Spleen (tissue), 11 donors: Measurements from ENCODE around the gene GPRC5D. TPM values are rescaled to one million over a fixed set of nuclear protein-coding genes. Genes with fewer than 3 reads are reported as not detected.

Experiments used
- DNase-seq: peaks from one replicate; pipeline ENCODE4 v3.0.0-alpha.2; 2020
- H3K27ac ChIP-seq, 8 donors: fragments of 200-600 bp; sonication (generic) in 7 of 8; 1 replicate in 4 of 8; 2 replicates in 4 of 8; pipeline versions ENCODE4 v1.5.0 to v1.8.0; 2016 to 2021; ENCODE audit warnings: inconsistent platforms in 4 of 8, mild to moderate bottlenecking in 4 of 8, moderate library complexity in 1 of 8
- H3K27me3 ChIP-seq, 7 donors: fragments of 200-600 bp; sonication (generic) in 6 of 7; replicated peaks in 1 of 7; 1 replicate in 4 of 7; 2 replicates in 3 of 7; pipeline versions ENCODE4 v1.5.0 to v1.8.0; 2016 to 2021; ENCODE audit warnings: inconsistent platforms in 3 of 7, mild to moderate bottlenecking in 1 of 7
- H3K36me3 ChIP-seq, 6 donors: fragments of 200-600 bp; sonication (generic) in 5 of 6; 1 replicate in 4 of 6; 2 replicates in 2 of 6; pipeline versions ENCODE4 v1.5.0 to v1.8.0; 2016 to 2021; ENCODE audit warnings: inconsistent platforms in 2 of 6
- H3K4me1 ChIP-seq, 6 donors: fragments of 200-600 bp; sonication (generic) in 5 of 6; 1 replicate in 3 of 6; 2 replicates in 3 of 6; pipeline versions ENCODE4 v1.5.0 to v1.8.0; 2016 to 2021; ENCODE audit warnings: inconsistent platforms in 3 of 6
- H3K4me3 ChIP-seq, 8 donors: fragments of 200-600 bp; sonication (generic) in 7 of 8; 1 replicate in 4 of 8; 2 replicates in 4 of 8; pipeline versions ENCODE4 v1.5.0 to v1.8.0; 2016 to 2021; ENCODE audit warnings: inconsistent platforms in 4 of 8, mild to moderate bottlenecking in 4 of 8, moderate library complexity in 2 of 8
- H3K9me3 ChIP-seq, 8 donors: fragments of 200-600 bp; sonication (generic) in 7 of 8; 1 replicate in 4 of 8; 2 replicates in 4 of 8; pipeline versions ENCODE4 v1.5.0 to v1.8.0; 2016 to 2021; ENCODE audit warnings: inconsistent platforms in 4 of 8
- POLR2A ChIP-seq, 3 donors: fragments of 450-650 bp; IDR thresholded peaks; one replicate each; pipeline ENCODE4 v1.5.1; 2017; ENCODE audit warnings: antibody characterized with exemption in 3 of 3, mild to moderate bottlenecking in 1 of 3
- POLR2AphosphoS5 ChIP-seq, 3 donors: sonication (generic); formaldehyde crosslinking; IDR thresholded peaks; one replicate each; pipeline ENCODE4 v1.5.1; 2017; ENCODE audit warnings: antibody characterized with exemption in 3 of 3
- WGBS, 5 donors: extraction: QIAGEN DNeasy Blood & Tissue Kit in 3 of 5; methylation state at CpG; one replicate each; pipeline versions ENCODE4 v1.1.5 to v1.1.7; 2013 to 2018; 5-methylcytosine and 5-hydroxymethylcytosine counted together
- intact Hi-C: fragments of 100-400 bp; cut with DNase I; formaldehyde crosslinking; loops from one replicate; pipeline ENCODE4 v1.15.0; 2023; ENCODE audit warnings: low total_unique reads
- polyA plus RNA-seq, 3 donors: library from polyadenylated mRNA; stranded (reverse); fragments of 200-250 nt; gene quantifications; one replicate each; pipeline ENCODE4 v1.2.1, GENCODE V29; 2013
- total RNA-seq, 7 donors: library from RNA; depleted of rRNA in 3 of 7; stranded (reverse); fragments of >200 nt in 3 of 7; fragmentation: NEBNext Ultra II Directional in 4 of 7; extraction: Animal tissue kit (Norgen Biotek cat#: 25700) in 4 of 7; gene quantifications; one replicate each; pipeline versions ENCODE4 v1.1.0 to v1.2.1, GENCODE V29; 2016 to 2021
- TF ChIP-seq, protein P1 (sequence below), 11 experiments: fragments of 200-600 bp in 7 of 11; fragments of 450-650 bp in 4 of 11; sonication (generic) in 4 of 11; IDR thresholded peaks in 8 of 11; conservative IDR thresholded peaks in 3 of 11; 1 replicate in 7 of 11; 2 replicates in 4 of 11; pipeline versions ENCODE4 v1.4.0 to v1.8.0; 2016 to 2021; ENCODE audit warnings: antibody characterized with exemption in 11 of 11, inconsistent platforms in 4 of 11, mild to moderate bottlenecking in 1 of 11
- donor health status: healthy with polysubstance abuse.
- donor health status: DM: no; HTN: no; CAD: no; lungs with moderate emphysema.
- donor health status: DM: no; HTN: no; CAD: no.
- donor health status: Bipolar disorder and iron deficiency.
- donor health status: healthy.
- donor health status: DM: no; HTN: no; CAD: no.
- donor health status: DM: yes; HTN: yes; CAD: no.

The GPRC5D gene
- total and polyA plus RNA-seq, 10 donors, result 0.23 to 1.4 (median 0.41) TPM; not detected in 5

DNA sequence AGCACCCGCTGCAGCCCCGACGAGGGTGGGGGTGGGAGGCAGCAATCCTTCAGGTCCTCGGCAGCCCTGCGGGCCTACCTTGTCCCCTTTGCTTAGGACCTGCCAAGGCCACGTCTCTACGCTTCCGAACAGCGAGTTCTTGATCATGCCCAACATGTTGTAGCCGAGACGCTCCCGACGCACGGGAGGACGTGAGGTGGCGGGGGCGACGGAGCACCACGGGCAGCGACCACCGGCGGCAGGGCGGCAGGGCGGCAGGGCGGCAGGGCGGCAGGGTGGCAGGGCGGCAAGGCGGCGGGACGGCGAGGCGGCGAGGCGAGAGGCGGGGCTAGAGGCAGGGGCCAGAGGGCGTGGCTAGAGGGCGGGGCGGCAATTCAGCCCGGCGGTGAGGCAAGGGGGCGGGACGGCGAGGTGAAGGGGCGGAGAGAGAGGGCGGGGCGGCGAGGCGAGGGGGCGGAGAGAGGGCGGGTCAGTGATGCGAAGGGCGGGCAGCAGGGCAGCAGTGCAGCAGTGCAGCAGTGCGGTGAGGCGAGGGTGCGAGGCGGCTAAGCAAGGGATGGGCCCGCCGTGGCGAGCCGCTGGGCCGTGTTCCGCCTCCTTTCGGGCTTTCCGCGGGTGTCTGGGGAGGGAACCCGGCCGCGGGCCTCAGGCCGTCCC, 48.1 kb upstream of the GPRC5D start, which contains the start of gene HEBP1:
HEBP1 (minus strand) TSS at position 307 of the 657 bp plus-strand sequence; CDS start at position 156, 151 bp downstream.
- Histone ChIP-seq H3K27me3 (no peaks in the 10 kb centered on the region), H3K4me3 (peak within 1 kb of the TSS; percentile 57 to 79 (median 70)), H3K9me3 (no peaks in the 10 kb centered on the region), H3K4me1 (peaks cover 20 to 70% (median 52%) of the 10 kb centered on the region in 6 donors), H3K27ac (peak within 1 kb of the TSS; percentile 84 to 96 (median 94)), H3K36me3 (no peaks in the 10 kb centered on the region)
- peak; percentile 100 for DNase-seq
- WGBS, 5 donors, result 0 to 2% (median 1%) methylated on average over 17 to 69 of the region's 69 CpGs
- TF ChIP-seq, protein P1, sequence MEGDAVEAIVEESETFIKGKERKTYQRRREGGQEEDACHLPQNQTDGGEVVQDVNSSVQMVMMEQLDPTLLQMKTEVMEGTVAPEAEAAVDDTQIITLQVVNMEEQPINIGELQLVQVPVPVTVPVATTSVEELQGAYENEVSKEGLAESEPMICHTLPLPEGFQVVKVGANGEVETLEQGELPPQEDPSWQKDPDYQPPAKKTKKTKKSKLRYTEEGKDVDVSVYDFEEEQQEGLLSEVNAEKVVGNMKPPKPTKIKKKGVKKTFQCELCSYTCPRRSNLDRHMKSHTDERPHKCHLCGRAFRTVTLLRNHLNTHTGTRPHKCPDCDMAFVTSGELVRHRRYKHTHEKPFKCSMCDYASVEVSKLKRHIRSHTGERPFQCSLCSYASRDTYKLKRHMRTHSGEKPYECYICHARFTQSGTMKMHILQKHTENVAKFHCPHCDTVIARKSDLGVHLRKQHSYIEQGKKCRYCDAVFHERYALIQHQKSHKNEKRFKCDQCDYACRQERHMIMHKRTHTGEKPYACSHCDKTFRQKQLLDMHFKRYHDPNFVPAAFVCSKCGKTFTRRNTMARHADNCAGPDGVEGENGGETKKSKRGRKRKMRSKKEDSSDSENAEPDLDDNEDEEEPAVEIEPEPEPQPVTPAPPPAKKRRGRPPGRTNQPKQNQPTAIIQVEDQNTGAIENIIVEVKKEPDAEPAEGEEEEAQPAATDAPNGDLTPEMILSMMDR (IDR thresholded peaks at IDR 0.05 in 8 of 11, conservative IDR thresholded peaks at IDR 0.05 in 3 of 11), result peak in 1 of 11 experiments; percentile 22
- TF ChIP-seq POLR2A (IDR thresholded peaks at IDR 0.05), result peak in 2 of 3 donors; percentile 35 to 83
- peak; percentile 96 to 97 (median 97) for TF ChIP-seq POLR2AphosphoS5 (IDR thresholded peaks at IDR 0.05)
- intact Hi-C loops, result no loop called here

DNA sequence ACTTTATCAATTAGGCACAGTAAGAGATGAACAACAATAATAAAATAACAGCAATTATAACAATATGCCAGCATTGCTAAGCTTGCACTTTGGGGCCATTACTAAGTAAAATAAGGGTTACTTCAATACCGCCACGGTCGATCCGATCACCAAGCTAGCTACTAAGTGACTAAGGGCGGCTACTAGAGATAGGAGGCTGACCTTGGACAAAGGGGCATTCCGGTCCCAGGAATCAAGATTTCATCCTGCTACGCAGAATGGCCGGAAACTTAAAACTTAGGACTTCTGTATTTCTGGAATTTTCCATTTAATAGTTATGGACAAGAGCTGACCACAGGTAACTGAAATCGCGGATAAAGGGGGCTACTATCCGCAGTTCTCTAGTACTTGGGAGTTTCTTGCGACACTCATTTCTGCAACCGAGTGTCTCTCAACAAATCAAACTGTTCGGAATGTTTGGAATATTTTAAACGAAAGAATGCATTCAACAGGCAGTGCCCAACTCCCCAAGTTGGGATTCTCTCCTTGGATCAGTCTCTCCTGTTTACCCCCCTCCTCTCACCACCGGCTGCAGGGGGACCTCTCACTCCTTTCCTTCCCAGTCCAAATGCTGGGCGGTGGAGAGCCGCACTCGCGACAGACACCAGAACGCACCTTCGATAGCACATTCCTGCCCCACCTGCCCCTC, 47.4 kb upstream of the GPRC5D start:
- intact Hi-C loops, result no loop called here
- peaks cover 20 to 71% (median 52%) of the 10 kb centered on the region in 6 donors for H3K4me1 ChIP-seq
- H3K27me3 ChIP-seq, result no peaks in the 10 kb centered on the region
- H3K27ac ChIP-seq, result peak overlapping the region; percentile 53 to 96 (median 90)
- TF ChIP-seq POLR2A (IDR thresholded peaks at IDR 0.05) (no peak), POLR2AphosphoS5 (IDR thresholded peaks at IDR 0.05) (no peak)
- TF ChIP-seq, protein P1 (IDR thresholded peaks at IDR 0.05 in 8 of 11, conservative IDR thresholded peaks at IDR 0.05 in 3 of 11), result no peak
- peak overlapping the region; percentile 56 to 79 (median 70) for H3K4me3 ChIP-seq
- no peak for DNase-seq
- H3K36me3 ChIP-seq, result no peaks in the 10 kb centered on the region
- H3K9me3 ChIP-seq, result no peaks in the 10 kb centered on the region
- 29 to 40% (median 35%) methylated on average over 22 of the region's 22 CpGs for WGBS, 5 donors

DNA sequence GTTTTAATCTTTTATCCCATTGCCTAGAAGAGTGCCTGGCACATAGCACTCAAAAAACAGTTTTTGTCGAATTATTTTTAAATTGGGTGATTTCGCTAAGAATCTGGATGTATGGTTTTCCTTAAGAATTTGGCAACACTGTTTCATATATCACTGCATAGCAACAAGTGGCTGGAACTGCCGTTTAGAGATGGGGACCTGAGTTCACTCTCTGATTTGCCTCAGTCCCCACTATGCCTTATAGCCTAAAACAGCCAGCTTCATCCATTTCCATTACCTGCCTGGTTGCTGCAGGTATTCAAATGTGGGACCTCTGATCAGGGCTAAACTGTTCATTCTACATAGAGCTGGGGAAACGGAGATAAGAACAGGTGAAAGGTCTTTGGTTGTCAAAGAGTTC, 46.3 kb upstream of the GPRC5D start:
- intact Hi-C loops, result no loop called here
- Histone ChIP-seq H3K36me3 (no peaks in the 10 kb centered on the region), H3K27ac (peak overlapping the region in 3 of 8 donors; percentile 32 to 95 (median 94)), H3K9me3 (no peaks in the 10 kb centered on the region), H3K27me3 (no peaks in the 10 kb centered on the region), H3K4me3 (peak overlapping the region in 4 of 8 donors; percentile 59 to 79 (median 72)), H3K4me1 (peaks cover 20 to 81% (median 52%) of the 10 kb centered on the region in 6 donors)
- no peak for DNase-seq
- 81 to 93% (median 89%) methylated on average over 4 of the region's 4 CpGs for WGBS, 5 donors
- TF ChIP-seq POLR2A (IDR thresholded peaks at IDR 0.05), result no peak
- TF ChIP-seq, protein P1 (IDR thresholded peaks at IDR 0.05 in 8 of 11, conservative IDR thresholded peaks at IDR 0.05 in 3 of 11), result no peak
- TF ChIP-seq POLR2AphosphoS5 (IDR thresholded peaks at IDR 0.05), result no peak

DNA sequence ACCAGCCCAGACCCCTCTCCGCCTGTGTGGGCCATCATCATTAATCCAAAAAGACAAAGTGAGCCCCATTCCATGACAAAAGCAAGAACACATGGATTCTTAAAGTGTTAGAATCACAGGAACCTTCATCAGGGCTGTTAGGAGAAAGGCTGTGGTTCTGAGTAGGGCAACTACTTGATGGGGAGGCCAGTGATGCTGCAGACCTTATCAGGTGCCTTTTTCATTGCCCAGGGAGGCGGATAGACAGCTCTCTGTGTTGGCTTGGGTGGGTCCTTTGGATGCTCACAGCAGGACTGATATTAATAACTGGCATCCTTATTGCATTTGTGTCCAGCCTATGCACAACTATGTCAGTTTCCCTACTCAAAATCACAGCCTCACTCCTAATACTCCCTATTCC, 45.8 kb upstream of the GPRC5D start:
- H3K4me1 ChIP-seq, result peaks cover 20 to 87% (median 54%) of the 10 kb centered on the region in 6 donors
- H3K27ac ChIP-seq, result peak overlapping the region in 6 of 8 donors; percentile 11 to 95 (median 32)

More for the DNA sequence above, 45.8 kb upstream of the GPRC5D start:
- peak overlapping the region in 3 of 8 donors; percentile 71 to 79 (median 74) for H3K4me3 ChIP-seq
- intact Hi-C loops, result no loop called here
- H3K9me3 ChIP-seq, result no peaks in the 10 kb centered on the region
- 26 to 79% (median 72%) methylated on average over 2 of the region's 2 CpGs for WGBS, 5 donors
- no peak for DNase-seq
- H3K27me3 ChIP-seq, result no peaks in the 10 kb centered on the region
- H3K36me3 ChIP-seq, result no peaks in the 10 kb centered on the region
- TF ChIP-seq POLR2AphosphoS5 (IDR thresholded peaks at IDR 0.05) (no peak), POLR2A (IDR thresholded peaks at IDR 0.05) (no peak)
- TF ChIP-seq, protein P1 (IDR thresholded peaks at IDR 0.05 in 8 of 11, conservative IDR thresholded peaks at IDR 0.05 in 3 of 11), result no peak
